K562 (cell line): Measurements from ENCODE around the gene CCNL2. TPM values are rescaled to one million over a fixed set of nuclear protein-coding genes. Genes with fewer than 3 reads are reported as not detected.
A peak's percentile ranks its signal among the peaks of the same experiment; 100 is the strongest.
"Not testable (repeated sequence)": the region's sequence is repeated elsewhere in the genome, so short reads cannot be mapped to it uniquely, and the experiment has no call there.

Experiments used
- ATAC-seq: fragments of 200-7000 bp; cut with Tn5 transposase; 3 replicates; pipeline ENCODE4 v1.9.1; 2020; ENCODE audit warnings: moderate library complexity
- BruUV-seq: library from RNA; stranded (reverse); fragments of 400-500 nt; replicated peaks from 2 replicates; lab custom pipeline; 2021; lab: Mats Ljungman, UMichigan
- CTCF ChIA-PET: fragments of 300-600 bp; formaldehyde crosslinking; extraction: SDS; loops from one replicate; lab custom pipeline; 2021; ENCODE audit warnings: low intra/inter-chr PET ratio; lab: Yijun Ruan, JAX
- POLR2A ChIA-PET: fragments of 300-600, 350-650 bp; sonication (Branson Sonifier 250); formaldehyde crosslinking; extraction: SDS; loops from one replicate; lab custom pipeline; 2021; ENCODE audit warnings: antibody characterized with exemption, inconsistent platforms; lab: Yijun Ruan, JAX
- DNase-seq, 4 experiments: peaks; one replicate each; pipeline versions ENCODE4 v3.0.0 to v3.0.0-alpha.2; 2011 to 2018; ENCODE audit warnings: low spot score in 3 of 4, mixed read lengths in 3 of 4; ENCODE audit errors: extremely low read depth in 1 of 4
- FAIRE-seq: peaks from 2 replicates; lab custom pipeline; 2011; peaks lifted over from hg19 to GRCh38; lab: Jason Lieb, UNC
- H2AFZ ChIP-seq: 2 replicates; pipeline ENCODE4 v1.6.0; 2011; ENCODE audit warnings: low read depth, low read length, control low read depth, inconsistent platforms
- H3K27ac ChIP-seq: fragments of 200-600 bp; 3 replicates; pipeline ENCODE4 v1.8.0; 2011; ENCODE audit warnings: low read depth, mild to moderate bottlenecking, control low read depth, inconsistent platforms, low read length, moderate library complexity, mixed read lengths; ENCODE audit errors: extremely low read depth
- H3K27me3 ChIP-seq, 2 experiments: fragments of 300-600 bp in 1 of 2; 2 replicates in 1 of 2; 3 replicates in 1 of 2; pipeline versions ENCODE4 v1.6.0 to v1.8.0; 2011; ENCODE audit warnings: inconsistent platforms in 2 of 2, low read length in 2 of 2, mild to moderate bottlenecking in 1 of 2, mixed read lengths in 1 of 2, moderate library complexity in 1 of 2; ENCODE audit not compliant: control insufficient read depth in 2 of 2, insufficient read depth in 2 of 2
- H3K36me3 ChIP-seq: fragments of 300-600 bp; 3 replicates; pipeline ENCODE4 v1.8.0; 2011; ENCODE audit warnings: mild to moderate bottlenecking, low read length, inconsistent platforms; ENCODE audit not compliant: control insufficient read depth, insufficient read depth
- H3K4me1 ChIP-seq, 2 experiments: fragments of 200-600 bp in 1 of 2; replicated peaks in 1 of 2; 2 replicates in 1 of 2; 3 replicates in 1 of 2; pipeline versions ENCODE4 v1.5.1 to v1.8.0; 2011; ENCODE audit warnings: inconsistent platforms in 2 of 2, low read length in 2 of 2, mild to moderate bottlenecking in 1 of 2, mixed read lengths in 1 of 2, moderate library complexity in 1 of 2; ENCODE audit not compliant: control insufficient read depth in 2 of 2, insufficient read depth in 2 of 2
- H3K4me2 ChIP-seq: 2 replicates; pipeline ENCODE4 v1.6.1; 2011; ENCODE audit warnings: low read length, control low read depth, inconsistent platforms, mixed read lengths; ENCODE audit not compliant: insufficient read depth
- H3K4me3 ChIP-seq: fragments of 200-600 bp; sonication (generic), shearing (Covaris generic); 2 replicates; pipeline ENCODE4 v1.5.1; 2016; ENCODE audit warnings: control low read depth, inconsistent platforms
- H3K79me2 ChIP-seq: fragments of 200-600 bp; 3 replicates; pipeline ENCODE4 v1.8.0; 2011; ENCODE audit warnings: low read length, inconsistent platforms; ENCODE audit not compliant: control insufficient read depth, insufficient read depth
- H3K9ac ChIP-seq, 2 experiments: 2 replicates each; pipeline versions ENCODE4 v1.6.0 to v1.6.1; 2011; ENCODE audit warnings: low read depth in 2 of 2, low read length in 2 of 2, control low read depth in 1 of 2, inconsistent platforms in 1 of 2, mild to moderate bottlenecking in 1 of 2, mixed read lengths in 1 of 2; ENCODE audit not compliant: insufficient read depth in 1 of 2
- H3K9me1 ChIP-seq: one replicate; pipeline ENCODE4 v1.6.0; 2011; ENCODE audit warnings: inconsistent platforms, mild to moderate bottlenecking, low read length, moderate library complexity; ENCODE audit not compliant: control insufficient read depth, insufficient read depth
- H3K9me3 ChIP-seq: replicated peaks from 2 replicates; pipeline ENCODE4 v1.5.1; 2011; ENCODE audit warnings: low read depth, low read length, inconsistent platforms; ENCODE audit not compliant: control insufficient read depth, insufficient read depth
- H4K20me1 ChIP-seq: replicated peaks from 2 replicates; pipeline ENCODE4 v1.6.1; 2011; ENCODE audit warnings: low read length, inconsistent platforms, mixed read lengths; ENCODE audit not compliant: control insufficient read depth, insufficient read depth
- ELF1 ChIP-seq: fragments of 200-800 bp; sonication (Bioruptor generic); IDR thresholded peaks from 2 replicates; pipeline ENCODE4 v1.6.1; 2016; ENCODE audit warnings: missing genetic modification characterization, missing compliant biosample characterization
- HDAC1 ChIP-seq, 2 experiments: fragments of 450-650 bp; IDR thresholded peaks; 2 replicates each; pipeline ENCODE4 v1.6.1; 2016 to 2017; ENCODE audit warnings: inconsistent platforms in 1 of 2, mild to moderate bottlenecking in 1 of 2, moderate library complexity in 1 of 2
- HNRNPLL ChIP-seq: fragments of 200-400 bp; formaldehyde crosslinking; IDR thresholded peaks from 2 replicates; pipeline ENCODE4 v1.6.1; 2017; ENCODE audit warnings: low read length, low read depth, mild to moderate bottlenecking; ENCODE audit not compliant: poor library complexity, severe bottlenecking
- KLF16 ChIP-seq: IDR thresholded peaks from 2 replicates; pipeline ENCODE4 v1.6.1; 2016; ENCODE audit warnings: antibody characterized with exemption
- POLR2G ChIP-seq: fragments of 200-400 bp; formaldehyde crosslinking; IDR thresholded peaks from 2 replicates; pipeline ENCODE4 v1.6.1; 2017; ENCODE audit warnings: low read depth, mild to moderate bottlenecking, antibody characterized with exemption, low read length, moderate library complexity
- RBFOX2 ChIP-seq: fragments of 200-400 bp; formaldehyde crosslinking; IDR thresholded peaks from 2 replicates; pipeline ENCODE4 v1.6.1; 2017; ENCODE audit warnings: low read depth, mild to moderate bottlenecking, low read length, moderate library complexity
- SUPT5H ChIP-seq: fragments of 450-650 bp; IDR thresholded peaks from 2 replicates; pipeline ENCODE4 v1.6.1; 2016
- ZNF57 ChIP-seq: fragments of 450-650 bp; formaldehyde crosslinking; IDR thresholded peaks from 2 replicates; pipeline ENCODE4 v1.4.0; 2020; ENCODE audit warnings: mild to moderate bottlenecking, moderate library complexity
- WGBS: fragments of 100-300 bp; shearing (Covaris generic); methylation state at CpG from one replicate; pipeline ENCODE4 v1.1.6; 2016; ENCODE audit warnings: low coverage, mixed read lengths; ENCODE audit not compliant: insufficient coverage; ENCODE audit errors: missing lambda C conversion rate; 5-methylcytosine and 5-hydroxymethylcytosine counted together
- in situ Hi-C: fragments of 300-500 bp; cut with MboI; formaldehyde crosslinking; loops from 4 replicates; pipeline ENCODE4 v1.15.0; 2018; ENCODE audit warnings: inconsistent platforms, mixed read lengths
- intact Hi-C: fragments of 100-400 bp; cut with micrococcal nuclease; formaldehyde crosslinking; loops from 2 replicates; pipeline ENCODE4 v1.14.2; 2022
- polyA plus RNA-seq, 8 experiments: library from polyadenylated mRNA; depleted of rRNA in 4 of 8; stranded (reverse) in 5 of 8; unstranded in 3 of 8; fragments of >200 nt; fragmentation: Nextera tagmentation in 2 of 8; fragmentation: Illumina TruSeq in 1 of 8; extraction: Ambion mirVana in 2 of 8; extraction: Trizol in 1 of 8; gene quantifications; 2 replicates each; pipeline versions ENCODE4 v1.2.1 to v1.2.3, GENCODE V29; 2011 to 2014; ENCODE audit warnings: inconsistent platforms in 1 of 8, missing spikeins in 1 of 8
- total RNA-seq, 7 experiments: library from RNA; depleted of rRNA in 6 of 7; stranded (reverse); fragments of >200 nt in 6 of 7; fragmentation: Illumina TruSeq in 2 of 7; extraction: Trizol in 2 of 7; gene quantifications; 2 replicates each; pipeline versions ENCODE4 v1.2.1 to v1.2.3, GENCODE V29; 2011 to 2021; ENCODE audit warnings: low replicate concordance in 1 of 7
- TF ChIP-seq, protein P1 (sequence below): sonication (generic); formaldehyde crosslinking; IDR thresholded peaks from 2 replicates; pipeline ENCODE4 v1.8.1; 2022; ENCODE audit warnings: missing genetic modification reagents
- TF ChIP-seq, protein P2 (sequence below): sonication (generic); formaldehyde crosslinking; IDR thresholded peaks from 2 replicates; pipeline ENCODE4 v1.8.1; 2023; ENCODE audit warnings: mild to moderate bottlenecking, missing genetic modification reagents

CCNL2 gene
- total and polyA plus RNA-seq, 9 of the 15 experiments (the other 6 are each of a cell fraction or from before 2014, with no cell fraction given): 2.8 to 287 (median 94.5) TPM

DNA sequence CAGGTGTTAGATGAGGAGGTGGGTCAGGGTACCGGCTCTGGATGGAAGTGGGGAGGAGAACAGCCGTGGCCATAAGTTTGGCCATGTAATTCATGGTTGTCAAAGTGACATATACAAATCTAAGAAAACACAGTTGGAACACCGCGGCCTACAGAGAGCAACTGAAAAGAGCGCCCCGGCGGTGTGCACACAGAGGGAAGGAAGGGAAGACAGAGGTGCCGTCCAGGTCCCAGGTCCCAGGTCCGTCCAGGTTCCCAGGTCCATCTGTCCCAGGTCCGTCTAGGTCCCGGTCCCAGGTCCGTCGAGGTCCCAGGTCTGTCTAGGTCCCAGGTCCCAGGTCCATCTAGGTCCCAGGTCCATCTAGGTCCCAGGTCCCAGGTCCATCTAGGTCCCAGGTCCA is 12.5 kb upstream of the CCNL2 start:
- peaks cover 30% of the 10 kb centered on the region for H3K79me2 ChIP-seq
- intact Hi-C loops (no loop called here), in situ Hi-C loops (no loop called here)
- H3K9me3 ChIP-seq: peaks cover 11% of the 10 kb centered on the region
- CTCF ChIA-PET: no interaction called here
- no peaks in the 10 kb centered on the region for H3K27me3 ChIP-seq
- FAIRE-seq (no peak), DNase-seq (peak in 1 of 4 experiments; percentile 13), ATAC-seq (no peak)
- no peak overlapping the region for H3K4me2 ChIP-seq
- H2AFZ ChIP-seq: no peak overlapping the region
- H3K36me3 ChIP-seq: peaks cover 16% of the 10 kb centered on the region; the same call in 2 of the 3 replicates
- no peaks in the 10 kb centered on the region for H3K9me1 ChIP-seq
- H3K27ac ChIP-seq: no peak overlapping the region
- H3K9ac ChIP-seq: no peak overlapping the region
- no peak overlapping the region for H3K4me3 ChIP-seq
- H3K4me1 ChIP-seq: peaks cover 4 to 23% of the 10 kb centered on the region in 2 experiments
- POLR2A ChIA-PET: no interaction called here
- no TSS peak for BruUV-seq
- TF ChIP-seq ELF1 (tag): no peak
- no peak for TF ChIP-seq HDAC1 (IDR thresholded peaks at IDR 0.05)
- TF ChIP-seq, protein P1, sequence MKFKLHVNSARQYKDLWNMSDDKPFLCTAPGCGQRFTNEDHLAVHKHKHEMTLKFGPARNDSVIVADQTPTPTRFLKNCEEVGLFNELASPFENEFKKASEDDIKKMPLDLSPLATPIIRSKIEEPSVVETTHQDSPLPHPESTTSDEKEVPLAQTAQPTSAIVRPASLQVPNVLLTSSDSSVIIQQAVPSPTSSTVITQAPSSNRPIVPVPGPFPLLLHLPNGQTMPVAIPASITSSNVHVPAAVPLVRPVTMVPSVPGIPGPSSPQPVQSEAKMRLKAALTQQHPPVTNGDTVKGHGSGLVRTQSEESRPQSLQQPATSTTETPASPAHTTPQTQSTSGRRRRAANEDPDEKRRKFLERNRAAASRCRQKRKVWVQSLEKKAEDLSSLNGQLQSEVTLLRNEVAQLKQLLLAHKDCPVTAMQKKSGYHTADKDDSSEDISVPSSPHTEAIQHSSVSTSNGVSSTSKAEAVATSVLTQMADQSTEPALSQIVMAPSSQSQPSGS (CRISPR knock-in tag): no peak
- TF ChIP-seq, protein P2, sequence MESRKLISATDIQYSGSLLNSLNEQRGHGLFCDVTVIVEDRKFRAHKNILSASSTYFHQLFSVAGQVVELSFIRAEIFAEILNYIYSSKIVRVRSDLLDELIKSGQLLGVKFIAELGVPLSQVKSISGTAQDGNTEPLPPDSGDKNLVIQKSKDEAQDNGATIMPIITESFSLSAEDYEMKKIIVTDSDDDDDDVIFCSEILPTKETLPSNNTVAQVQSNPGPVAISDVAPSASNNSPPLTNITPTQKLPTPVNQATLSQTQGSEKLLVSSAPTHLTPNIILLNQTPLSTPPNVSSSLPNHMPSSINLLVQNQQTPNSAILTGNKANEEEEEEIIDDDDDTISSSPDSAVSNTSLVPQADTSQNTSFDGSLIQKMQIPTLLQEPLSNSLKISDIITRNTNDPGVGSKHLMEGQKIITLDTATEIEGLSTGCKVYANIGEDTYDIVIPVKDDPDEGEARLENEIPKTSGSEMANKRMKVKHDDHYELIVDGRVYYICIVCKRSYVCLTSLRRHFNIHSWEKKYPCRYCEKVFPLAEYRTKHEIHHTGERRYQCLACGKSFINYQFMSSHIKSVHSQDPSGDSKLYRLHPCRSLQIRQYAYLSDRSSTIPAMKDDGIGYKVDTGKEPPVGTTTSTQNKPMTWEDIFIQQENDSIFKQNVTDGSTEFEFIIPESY (CRISPR knock-in tag): peak; percentile 87
- TF ChIP-seq KLF16: no peak
- peak; percentile 63; the same call in 1 of the 2 replicates for TF ChIP-seq ZNF57 (CRISPR knock-in tag)
- TF ChIP-seq POLR2G: peak; percentile 62
- TF ChIP-seq SUPT5H: peak; percentile 14; the same call in 1 of the 2 replicates
- TF ChIP-seq HNRNPLL: no peak
- TF ChIP-seq RBFOX2: 0 out of 2 replicates have a peak, but pooled peaks have one; percentile 7
- whole genome bisulfite sequencing: 84% methylated on average over 13 of the region's 13 CpGs
- no peaks in the 10 kb centered on the region for H4K20me1 ChIP-seq

DNA sequence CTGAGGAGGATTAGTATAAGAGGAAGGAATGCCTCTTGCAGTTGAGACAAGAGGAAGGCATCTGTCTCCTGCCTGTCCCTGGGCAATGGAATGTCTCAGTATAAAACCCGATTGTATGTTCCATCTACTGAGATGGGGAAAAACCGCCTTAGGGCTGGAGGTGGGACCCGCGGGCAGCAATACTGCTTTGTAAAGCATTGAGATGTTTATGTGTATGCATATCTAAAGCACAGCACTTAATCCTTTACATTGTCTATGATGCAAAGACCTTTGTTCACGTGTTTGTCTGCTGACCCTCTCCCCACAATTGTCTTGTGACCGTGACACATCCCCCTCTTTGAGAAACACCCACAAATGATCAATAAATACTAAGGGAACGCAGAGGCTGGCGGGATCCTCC is 11.1 kb upstream of the CCNL2 start:
- intact Hi-C loops, H3K9ac ChIP-seq, BruUV-seq, H3K4me2 ChIP-seq, CTCF ChIA-PET, H3K4me3 ChIP-seq, H3K27me3 ChIP-seq, H3K9me1 ChIP-seq, ATAC-seq, FAIRE-seq, H3K27ac ChIP-seq, H4K20me1 ChIP-seq, H2AFZ ChIP-seq, DNase-seq, in situ Hi-C loops: not testable (repeated sequence)
- H3K4me1 ChIP-seq: peaks cover 14 to 36% of the 10 kb centered on the region in 2 experiments
- H3K36me3 ChIP-seq: peaks cover 29% of the 10 kb centered on the region
- H3K9me3 ChIP-seq: peaks cover 11% of the 10 kb centered on the region
- POLR2A ChIA-PET: interaction anchor here (0.6 to 1.1 kb wide), 2 partner anchors 8 to 58 kb away, joined by 3 read pairs; no protein-coding TSS in a partner anchor
- peaks cover 44% of the 10 kb centered on the region for H3K79me2 ChIP-seq
- WGBS: 74% methylated on average over 6 of the region's 8 CpGs
